Stimulated activated naive B cell treated with anti-CD40 and anti-IgM and Interleukin-4, amounts not matched to agents 10 μg/mL and 1 μg/mL and 100 μg/mL, for 72 hours (primary cell): Measurements from ENCODE around the gene KIF5A.

Experiments
- ATAC-seq, 2 donors: fragments of 150-1000 bp; cut with Tn5 transposase; replicated peaks; 2 replicates each; pipeline ENCODE4 v1.10.0; 2021; ENCODE audit warnings: moderate library complexity in 1 of 2
- DNase-seq: peaks from one replicate; pipeline ENCODE4 v3.0.0; 2021
- H3K27ac Mint-ChIP-seq: one replicate; pipeline ENCODE4 v1.8.0; 2022; ENCODE audit warnings: mild to moderate bottlenecking, mixed read lengths
- H3K27me3 Mint-ChIP-seq, 2 donors: one replicate each; pipeline ENCODE4 v1.8.0; 2022; ENCODE audit warnings: mixed read lengths in 2 of 2
- H3K36me3 Mint-ChIP-seq, 2 donors: one replicate each; pipeline ENCODE4 v1.8.0; 2022; ENCODE audit warnings: mixed read lengths in 2 of 2, mild to moderate bottlenecking in 1 of 2
- H3K4me1 Mint-ChIP-seq, 2 donors: one replicate each; pipeline ENCODE4 v1.8.0; 2022; ENCODE audit warnings: mixed read lengths in 2 of 2, mild to moderate bottlenecking in 1 of 2
- H3K4me3 Mint-ChIP-seq, 2 donors: one replicate each; pipeline ENCODE4 v1.8.0; 2022; ENCODE audit warnings: mild to moderate bottlenecking in 2 of 2, mixed read lengths in 2 of 2, moderate library complexity in 1 of 2
- H3K9me3 Mint-ChIP-seq, 2 donors: one replicate each; pipeline ENCODE4 v1.8.0; 2022; ENCODE audit warnings: mixed read lengths in 2 of 2, mild to moderate bottlenecking in 1 of 2

The KIF5A gene

DNA sequence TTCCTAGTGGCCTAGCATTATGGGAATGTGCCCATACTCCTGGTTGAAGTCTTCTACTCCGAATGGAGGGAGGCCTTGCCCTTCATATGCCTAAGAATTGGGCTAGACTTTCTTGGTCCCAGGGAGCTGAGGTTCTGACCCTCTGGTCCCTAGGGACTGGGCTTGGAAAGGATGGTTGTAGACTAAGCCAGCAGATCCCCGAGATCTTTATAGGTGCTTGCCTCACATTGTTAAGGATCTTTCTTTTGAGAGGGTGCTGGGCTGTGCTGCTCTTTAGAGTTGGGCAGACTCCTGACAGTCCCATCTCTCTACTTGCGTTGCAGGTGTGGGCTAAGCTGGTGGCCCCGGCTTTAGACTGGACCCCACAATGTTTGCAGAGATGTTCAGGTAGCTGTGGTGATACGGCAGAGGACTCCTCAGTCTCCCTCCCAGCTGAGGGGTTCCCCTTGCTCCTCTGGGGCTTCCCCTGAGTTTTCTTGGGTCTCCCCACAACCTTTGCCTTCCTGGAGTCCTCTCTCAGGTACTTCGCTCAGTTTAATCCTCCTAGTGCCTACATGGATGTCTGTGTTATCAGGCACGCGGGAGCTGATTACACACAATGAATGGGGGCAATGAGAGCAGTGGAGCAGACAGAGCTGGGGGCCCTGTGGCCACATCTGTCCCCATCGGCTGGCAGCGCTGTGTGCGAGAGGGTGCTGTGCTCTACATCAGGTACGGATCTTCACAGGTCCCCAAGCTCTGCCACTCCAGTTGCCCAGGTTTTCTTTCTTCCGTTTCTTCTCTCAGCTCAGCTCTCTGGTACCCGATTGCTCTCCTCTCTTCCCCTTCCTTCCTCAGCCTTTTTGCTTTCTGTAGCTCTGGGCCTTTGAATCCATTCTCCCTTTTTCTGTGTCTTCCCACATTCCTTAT lies 25.9 kb upstream of the KIF5A start:
- no peak for ATAC-seq
- H3K27me3 Mint-ChIP-seq, result no peaks in the 10 kb centered on the region
- peak overlapping the region; percentile 96 for H3K27ac Mint-ChIP-seq
- DNase-seq, result peak; percentile 39
- peak overlapping the region; percentile 97 to 99 for H3K4me3 Mint-ChIP-seq
- no peaks in the 10 kb centered on the region for H3K9me3 Mint-ChIP-seq
- peaks cover 38 to 70% of the 10 kb centered on the region in 2 donors for H3K4me1 Mint-ChIP-seq
- H3K36me3 Mint-ChIP-seq, result peaks cover 34 to 51% of the 10 kb centered on the region in 2 donors

GRCh38 chr12:57524814-57525614 lies 24.8 kb upstream of the KIF5A start:
- Mint-ChIP-seq H3K27me3 (no peaks in the 10 kb centered on the region), H3K36me3 (peaks cover 37 to 51% of the 10 kb centered on the region in 2 donors), H3K4me3 (peak overlapping the region; percentile 97 to 99), H3K27ac (peak overlapping the region; percentile 88), H3K9me3 (no peaks in the 10 kb centered on the region), H3K4me1 (peaks cover 34 to 70% of the 10 kb centered on the region in 2 donors)
- no peak for ATAC-seq
- no peak for DNase-seq

DNA sequence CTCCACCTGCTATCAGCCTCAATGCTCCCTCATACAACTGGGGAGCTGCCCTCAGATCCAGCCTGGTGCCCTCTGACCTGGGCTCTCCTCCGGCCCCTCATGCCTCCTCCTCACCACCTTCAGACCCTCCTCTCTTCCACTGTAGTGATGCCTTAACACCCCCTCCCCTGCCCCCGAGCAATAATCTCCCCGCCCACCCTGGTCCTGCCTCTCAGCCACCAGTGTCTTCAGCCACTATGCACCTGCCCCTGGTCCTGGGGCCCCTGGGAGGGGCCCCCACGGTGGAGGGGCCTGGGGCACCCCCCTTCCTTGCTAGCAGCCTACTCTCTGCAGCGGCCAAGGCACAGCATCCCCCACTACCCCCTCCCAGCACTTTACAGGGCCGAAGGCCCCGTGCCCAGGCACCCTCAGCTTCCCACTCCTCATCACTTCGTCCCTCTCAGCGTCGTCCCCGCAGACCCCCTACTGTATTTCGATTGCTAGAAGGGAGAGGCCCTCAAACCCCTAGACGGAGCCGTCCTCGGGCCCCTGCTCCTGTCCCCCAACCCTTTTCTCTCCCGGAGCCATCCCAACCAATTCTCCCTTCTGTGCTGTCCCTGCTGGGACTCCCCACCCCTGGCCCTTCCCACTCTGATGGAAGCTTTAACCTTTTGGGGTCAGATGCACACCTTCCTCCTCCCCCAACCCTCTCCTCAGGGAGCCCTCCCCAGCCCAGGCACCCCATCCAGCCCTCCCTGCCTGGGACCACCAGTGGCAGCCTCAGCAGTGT lies 24.0 kb upstream of the KIF5A start:
- Mint-ChIP-seq H3K36me3 (peaks cover 38 to 51% of the 10 kb centered on the region in 2 donors), H3K27ac (peak overlapping the region; percentile 85), H3K4me3 (peak overlapping the region; percentile 25 to 35)

GRCh38 chr12:57526477-57527126 lies 23.2 kb upstream of the KIF5A start:
- no peak for DNase-seq
- Mint-ChIP-seq H3K4me3 (peak overlapping the region in 1 of 2 donors; percentile 22), H3K27ac (peak overlapping the region; percentile 88), H3K27me3 (no peaks in the 10 kb centered on the region), H3K9me3 (no peaks in the 10 kb centered on the region), H3K36me3 (peaks cover 38 to 55% of the 10 kb centered on the region in 2 donors), H3K4me1 (peaks cover 30 to 62% of the 10 kb centered on the region in 2 donors)
- ATAC-seq, result no peak

More for the DNA sequence above, 24.0 kb upstream of the KIF5A start:
- no peak for ATAC-seq
- Mint-ChIP-seq H3K9me3 (no peaks in the 10 kb centered on the region), H3K4me1 (peaks cover 34 to 70% of the 10 kb centered on the region in 2 donors), H3K27me3 (no peaks in the 10 kb centered on the region)
- no peak for DNase-seq

- Mint-ChIP-seq H3K4me1 (peaks cover 25 to 56% of the 10 kb centered on the region in 2 donors), H3K27ac (peak overlapping the region; percentile 31), H3K36me3 (peaks cover 38 to 59% of the 10 kb centered on the region in 2 donors), H3K27me3 (no peaks in the 10 kb centered on the region), H3K9me3 (no peaks in the 10 kb centered on the region), H3K4me3 (peak overlapping the region in 1 of 2 donors; percentile 22)
- no peak for ATAC-seq
- no peak for DNase-seq
These were observed 22.7 kb upstream of the KIF5A start for GRCh38 chr12:57527184-57527583.

DNA sequence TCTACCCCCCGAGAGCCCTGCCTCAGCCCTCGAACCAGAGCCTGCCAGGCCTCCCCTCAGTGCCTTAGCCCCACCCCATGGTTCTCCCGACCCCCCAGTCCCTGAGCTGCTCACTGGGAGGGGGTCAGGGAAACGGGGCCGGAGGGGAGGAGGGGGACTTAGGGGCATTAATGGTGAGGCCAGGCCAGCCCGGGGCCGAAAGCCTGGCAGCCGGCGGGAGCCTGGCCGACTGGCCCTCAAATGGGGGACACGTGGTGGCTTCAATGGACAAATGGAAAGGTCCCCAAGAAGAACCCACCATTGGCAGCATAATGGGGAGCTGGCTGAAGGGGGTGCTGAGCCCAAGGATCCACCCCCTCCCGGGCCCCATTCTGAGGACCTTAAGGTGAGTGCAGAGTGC lies 21.7 kb upstream of the KIF5A start:
- Mint-ChIP-seq H3K36me3 (peaks cover 45 to 63% of the 10 kb centered on the region in 2 donors), H3K27ac (peak overlapping the region; percentile 51), H3K27me3 (no peaks in the 10 kb centered on the region)

GRCh38 chr12:57528831-57529555 lies 20.9 kb upstream of the KIF5A start:
- ATAC-seq (no peak), DNase-seq (no peak)
- Mint-ChIP-seq H3K36me3 (peaks cover 49 to 67% of the 10 kb centered on the region in 2 donors), H3K27me3 (no peaks in the 10 kb centered on the region), H3K4me3 (no peak overlapping the region), H3K4me1 (peaks cover 18 to 43% of the 10 kb centered on the region in 2 donors), H3K9me3 (no peaks in the 10 kb centered on the region), H3K27ac (peak overlapping the region; percentile 75)

More for the DNA sequence above, 21.7 kb upstream of the KIF5A start:
- Mint-ChIP-seq H3K9me3 (no peaks in the 10 kb centered on the region), H3K4me3 (no peak overlapping the region), H3K4me1 (peaks cover 23 to 51% of the 10 kb centered on the region in 2 donors)
- no peak for ATAC-seq
- no peak for DNase-seq

DNA sequence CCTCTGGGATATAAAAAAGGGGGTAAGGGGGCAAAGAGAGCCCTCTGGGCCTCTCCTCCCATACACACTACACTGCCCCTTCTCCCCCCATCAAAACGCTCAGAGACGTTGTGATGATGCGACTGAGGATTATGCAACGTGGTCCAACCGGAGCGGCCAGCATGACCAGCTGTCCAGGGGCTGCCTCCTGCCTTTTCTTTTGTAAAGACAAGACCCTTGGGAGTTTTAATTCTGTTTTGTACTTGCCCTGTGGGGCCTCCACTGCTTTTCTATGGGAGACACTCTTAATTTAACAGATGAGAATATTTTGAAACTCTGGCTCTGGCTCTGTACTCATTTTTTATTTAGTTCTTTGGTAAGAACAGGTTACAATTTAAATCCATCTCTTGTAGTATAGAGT lies 20.0 kb upstream of the KIF5A start:
- no peaks in the 10 kb centered on the region for H3K27me3 Mint-ChIP-seq
- H3K36me3 Mint-ChIP-seq, result peaks cover 47 to 64% of the 10 kb centered on the region in 2 donors

GRCh38 chr12:57530396-57531142 lies 19.3 kb upstream of the KIF5A start:
- Mint-ChIP-seq H3K27me3 (no peaks in the 10 kb centered on the region), H3K9me3 (no peaks in the 10 kb centered on the region), H3K27ac (no peak overlapping the region), H3K36me3 (peaks cover 47 to 64% of the 10 kb centered on the region in 2 donors), H3K4me1 (peaks cover 5 to 27% of the 10 kb centered on the region in 2 donors), H3K4me3 (no peak overlapping the region)
- no peak for DNase-seq
- ATAC-seq, result no peak

More for the DNA sequence above, 20.0 kb upstream of the KIF5A start:
- Mint-ChIP-seq H3K4me3 (no peak overlapping the region), H3K9me3 (no peaks in the 10 kb centered on the region), H3K4me1 (peaks cover 10 to 34% of the 10 kb centered on the region in 2 donors), H3K27ac (peak overlapping the region; percentile 60)
- no peak for DNase-seq
- no peak for ATAC-seq

GRCh38 chr12:57531836-57532235 lies 18.0 kb upstream of the KIF5A start:
- H3K36me3 Mint-ChIP-seq, result peaks cover 40 to 67% of the 10 kb centered on the region in 2 donors
- H3K4me1 Mint-ChIP-seq, result peaks cover 2 to 14% of the 10 kb centered on the region in 2 donors
- no peak for ATAC-seq
- H3K4me3 Mint-ChIP-seq, result no peak overlapping the region
- no peaks in the 10 kb centered on the region for H3K27me3 Mint-ChIP-seq
- no peak for DNase-seq
- H3K9me3 Mint-ChIP-seq, result no peaks in the 10 kb centered on the region
- peak overlapping the region; percentile 65 for H3K27ac Mint-ChIP-seq

DNA sequence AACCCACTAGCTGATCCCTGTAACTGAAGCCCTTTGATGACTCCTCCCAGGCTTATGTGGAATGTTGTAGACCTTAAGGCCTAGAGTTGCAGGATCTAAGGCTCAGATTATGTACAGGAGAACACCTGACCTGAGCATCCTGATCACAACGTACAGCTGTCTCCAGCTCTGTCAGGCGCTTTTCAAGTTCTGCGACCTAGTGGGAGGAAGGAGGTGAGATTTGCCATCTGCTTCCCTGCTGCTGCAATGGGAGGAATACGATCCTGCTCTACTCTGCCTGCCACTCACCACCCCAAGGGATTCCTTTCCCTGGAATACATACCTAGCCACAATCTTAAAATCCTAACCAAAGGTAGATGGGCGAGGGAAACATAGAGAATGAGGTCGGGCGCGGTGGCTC lies 16.7 kb upstream of the KIF5A start:
- Mint-ChIP-seq H3K36me3 (peaks cover 39 to 76% of the 10 kb centered on the region in 2 donors), H3K4me3 (no peak overlapping the region), H3K27me3 (no peaks in the 10 kb centered on the region), H3K27ac (peak overlapping the region; percentile 56), H3K4me1 (peaks cover 2 to 6% of the 10 kb centered on the region in 2 donors), H3K9me3 (no peaks in the 10 kb centered on the region)
- DNase-seq (no peak), ATAC-seq (no peak)

- H3K27me3 Mint-ChIP-seq, result no peaks in the 10 kb centered on the region
- ATAC-seq (no peak), DNase-seq (no peak)
- no peaks in the 10 kb centered on the region for H3K9me3 Mint-ChIP-seq
- peaks cover 37 to 76% of the 10 kb centered on the region in 2 donors for H3K36me3 Mint-ChIP-seq
- H3K4me3 Mint-ChIP-seq, result no peak overlapping the region
- H3K27ac Mint-ChIP-seq, result no peak overlapping the region
- H3K4me1 Mint-ChIP-seq, result peaks cover 9 to 17% of the 10 kb centered on the region in 2 donors
These were observed 15.6 kb upstream of the KIF5A start for GRCh38 chr12:57534250-57534649.
